GM19240 (cell line): Measurements from ENCODE around the gene ITSN1.
"Not testable (repeated sequence)": the region's sequence is repeated elsewhere in the genome, so short reads cannot be mapped to it uniquely, and the experiment has no call there.

Experiments
- DNase-seq: peaks from one replicate; pipeline ENCODE4 v3.0.0; 2011; ENCODE audit warnings: low spot score; ENCODE audit not compliant: insufficient read length

The ITSN1 gene

GRCh38 chr21:33767960-33768359 is 125.7 kb downstream of the ITSN1 start:
- no peak for DNase-seq

GRCh38 chr21:33769057-33769456 is 126.8 kb downstream of the ITSN1 start:
- no peak for DNase-seq

DNA sequence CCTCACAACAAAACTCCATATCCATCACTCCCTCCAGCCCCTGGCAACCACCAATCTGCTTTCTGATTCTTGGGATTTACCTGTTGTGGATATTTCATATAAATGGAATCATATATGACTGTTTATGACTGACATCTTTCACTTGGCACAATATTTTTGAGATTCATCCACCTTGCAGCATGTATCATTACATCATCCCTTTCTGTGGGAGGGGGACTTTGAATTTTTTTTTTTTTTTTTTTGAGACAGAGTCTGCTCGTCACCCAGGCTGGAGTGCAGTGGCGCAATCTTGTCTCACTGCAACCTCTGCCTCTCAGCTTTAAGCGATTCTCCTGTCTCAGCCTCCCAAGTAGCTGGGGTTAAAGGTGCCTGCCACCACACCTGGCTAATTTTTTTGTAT is 128.2 kb downstream of the ITSN1 start:
- DNase-seq = no peak

GRCh38 chr21:33771976-33772375 is 129.7 kb downstream of the ITSN1 start:
- no peak for DNase-seq

- no peak for DNase-seq
Observed at GRCh38 chr21:33774551-33774950, 132.2 kb downstream of the ITSN1 start.

- DNase-seq = no peak
Observed at GRCh38 chr21:33775100-33775828, 133.0 kb downstream of the ITSN1 start.

- DNase-seq = no peak
Observed at GRCh38 chr21:33780631-33781030, 138.3 kb downstream of the ITSN1 start.

DNA sequence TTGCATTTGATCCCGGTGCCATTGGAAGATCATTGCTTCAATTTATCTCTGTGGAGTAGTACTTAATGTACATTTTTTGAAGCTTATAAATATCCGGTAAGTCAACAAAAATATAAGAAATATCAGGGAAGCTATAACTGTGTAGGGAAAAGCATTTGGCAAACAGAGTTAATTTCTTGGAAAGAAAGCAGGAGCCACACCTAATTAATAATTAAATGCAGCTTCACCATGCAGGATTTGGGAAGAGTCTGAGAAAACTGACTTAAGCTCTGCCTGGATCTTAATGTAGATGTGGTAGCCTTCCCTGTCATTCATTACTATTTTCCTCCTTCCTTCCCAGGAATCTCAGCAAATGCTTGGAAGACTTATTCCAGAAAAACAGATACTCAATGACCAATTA is 138.8 kb downstream of the ITSN1 start:
- no peak for DNase-seq

DNA sequence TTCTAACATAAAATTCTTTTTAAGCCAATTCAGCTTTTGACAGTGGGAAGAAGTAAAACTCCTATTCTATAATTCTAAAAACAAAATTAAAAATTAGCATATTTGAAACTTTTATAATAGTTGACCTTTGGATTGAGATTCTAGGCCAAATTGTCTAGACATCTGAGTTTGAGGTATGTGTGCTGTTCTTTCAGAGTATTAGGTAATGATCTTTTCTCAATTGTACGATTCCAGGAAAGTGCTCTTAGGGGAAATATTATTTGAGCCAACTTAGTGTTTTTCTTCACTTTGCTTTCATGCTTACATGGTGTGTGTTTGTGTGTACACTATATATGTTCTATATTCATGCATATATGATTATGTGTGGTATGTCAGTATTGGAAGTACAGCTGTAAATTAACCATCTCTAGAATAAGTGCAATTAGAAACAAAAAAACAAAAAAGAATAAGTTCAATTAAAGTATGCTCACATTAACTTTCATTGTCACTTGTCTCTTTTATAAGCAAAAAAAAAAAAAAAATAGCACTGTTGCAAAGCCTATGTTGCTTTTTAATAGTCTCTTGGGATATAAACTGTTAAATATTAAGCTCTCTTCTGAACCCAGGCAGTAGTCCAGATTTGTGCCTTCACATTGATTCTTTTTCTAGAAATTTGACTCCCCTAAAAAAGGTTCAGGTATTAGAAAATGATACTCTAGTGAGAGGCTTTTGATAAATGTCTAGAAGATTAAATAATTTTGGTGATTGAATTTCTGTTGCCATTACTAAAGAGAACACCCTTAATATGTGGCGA is 141.1 kb downstream of the ITSN1 start:
- DNase-seq = no peak

DNA sequence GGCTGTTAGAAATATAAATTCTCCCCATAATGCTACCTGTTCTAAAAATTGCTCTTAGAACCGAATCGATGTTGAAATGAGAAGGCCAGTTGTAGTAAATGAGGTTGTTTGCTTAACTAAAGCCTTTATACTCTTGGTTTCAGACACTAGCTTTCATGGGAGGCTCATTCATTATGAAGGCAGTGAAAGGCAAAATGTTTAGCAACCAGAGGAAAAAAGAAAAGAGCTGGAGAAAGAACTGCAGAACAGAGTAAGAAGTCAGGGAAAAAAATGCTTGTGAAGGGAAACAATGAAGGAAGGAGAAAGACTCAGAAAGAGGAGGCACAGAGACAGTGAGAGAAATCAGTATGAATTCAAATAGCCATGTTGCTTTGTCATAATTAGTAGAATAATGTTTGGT is 145.1 kb downstream of the ITSN1 start:
- DNase-seq = no peak

DNA sequence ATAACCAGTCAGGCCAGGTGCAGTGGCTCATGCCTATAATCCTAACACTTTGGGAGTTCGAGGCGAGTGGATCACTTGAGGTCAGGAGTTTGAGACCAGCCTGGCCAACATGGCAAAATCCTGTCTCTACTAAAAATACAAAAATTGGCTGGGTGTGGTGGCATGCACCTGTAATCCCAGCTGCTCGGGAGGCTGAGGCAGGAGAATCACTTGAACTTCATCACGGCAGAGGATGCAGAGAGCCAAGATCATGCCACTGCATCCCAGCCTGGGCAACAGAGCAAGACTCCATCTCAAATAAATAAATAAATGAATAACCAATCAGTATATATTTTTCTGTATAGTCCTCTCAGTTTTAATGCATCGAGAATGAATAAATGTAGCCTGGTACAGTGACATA is 146.1 kb downstream of the ITSN1 start:
- not testable (repeated sequence) for DNase-seq

- DNase-seq = no peak
Observed at GRCh38 chr21:33789697-33790096, 147.4 kb downstream of the ITSN1 start.

- no peak for DNase-seq
Observed at GRCh38 chr21:33791073-33791472, 148.8 kb downstream of the ITSN1 start.

GRCh38 chr21:33794596-33794995 is 152.3 kb downstream of the ITSN1 start:
- no peak for DNase-seq

DNA sequence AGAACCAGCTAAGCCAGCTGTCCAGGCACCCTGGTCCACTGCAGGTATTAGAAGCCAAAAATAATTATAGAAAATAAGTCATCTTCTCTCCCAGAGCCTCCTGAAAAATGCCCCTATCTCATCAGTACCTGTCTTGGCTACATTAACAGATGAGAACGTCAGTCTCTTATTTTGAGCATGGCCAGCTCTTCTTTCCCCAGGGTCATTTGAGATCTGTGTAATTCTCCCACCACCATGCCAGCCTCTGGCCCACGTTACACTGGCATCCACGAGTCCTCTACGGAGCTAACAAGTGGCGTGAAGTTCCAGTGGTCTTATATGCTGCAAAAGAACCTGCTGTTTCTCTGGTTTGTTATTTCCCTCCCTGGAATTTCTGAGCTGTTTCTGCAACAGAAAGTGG is 155.3 kb downstream of the ITSN1 start:
- DNase-seq = no peak

GRCh38 chr21:33799378-33800090 is 157.2 kb downstream of the ITSN1 start:
- no peak for DNase-seq

- DNase-seq = no peak
Observed at GRCh38 chr21:33800753-33801423, 158.6 kb downstream of the ITSN1 start.

DNA sequence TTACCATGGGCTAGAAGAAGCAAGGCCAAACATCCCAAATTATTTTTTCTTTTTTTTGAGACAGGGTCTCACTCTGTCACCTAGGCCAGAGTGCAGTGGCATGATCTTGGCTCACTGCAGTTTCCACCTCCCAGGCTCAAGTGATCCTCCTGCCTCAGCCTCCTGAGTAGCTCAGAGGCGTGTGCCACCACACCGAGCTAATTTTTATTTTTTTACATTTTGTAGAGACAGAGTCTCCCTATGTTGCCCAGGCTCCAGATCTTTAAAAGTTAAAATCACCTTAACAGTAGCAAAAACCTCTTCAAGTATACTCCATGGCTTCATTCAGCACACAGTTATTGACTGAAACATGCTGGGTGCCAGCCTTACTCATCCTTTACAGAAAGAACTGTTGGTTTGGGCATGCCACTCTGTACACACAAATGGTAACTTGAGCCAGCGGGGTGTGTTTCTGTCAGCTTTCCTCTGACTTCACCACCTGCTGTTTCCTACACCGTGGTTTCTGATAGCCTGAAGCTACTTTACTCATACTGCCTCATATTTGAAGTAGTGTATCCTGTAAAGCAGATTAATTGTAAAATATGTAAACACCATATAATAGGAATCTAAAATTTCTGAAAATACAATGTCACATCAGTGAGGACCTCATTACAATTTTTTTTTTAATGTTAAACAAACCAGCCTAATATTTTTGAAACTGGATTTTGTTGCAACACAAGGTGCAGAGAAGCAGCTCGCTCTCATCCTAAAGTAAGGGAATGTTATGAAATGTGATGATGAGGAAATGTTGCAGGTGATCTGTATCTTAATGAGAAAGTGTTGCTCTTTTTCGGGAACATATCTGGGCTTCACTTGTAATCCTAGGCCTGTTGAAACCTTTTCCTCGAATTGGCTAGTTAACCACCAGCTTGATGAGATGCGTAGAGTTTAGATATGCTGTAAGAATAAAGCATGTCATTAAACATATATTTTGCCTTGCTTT is 159.4 kb downstream of the ITSN1 start:
- DNase-seq = no peak

GRCh38 chr21:33802481-33802880 is 160.2 kb downstream of the ITSN1 start:
- no peak for DNase-seq

- DNase-seq = no peak
Observed at GRCh38 chr21:33808715-33809367, 166.5 kb downstream of the ITSN1 start.
